IPS-20b (cell line): ENCODE data around the gene NAV1.

Source experiments
- H3K27ac ChIP-seq: one replicate; pipeline ENCODE4 v1.5.1; 2013; ENCODE audit warnings: low read length
- H3K27me3 ChIP-seq: 2 replicates; pipeline ENCODE4 v1.6.1; 2013; ENCODE audit warnings: mild to moderate bottlenecking, low read length, inconsistent platforms; ENCODE audit not compliant: insufficient read depth
- H3K36me3 ChIP-seq: 2 replicates; pipeline ENCODE4 v1.6.1; 2013; ENCODE audit warnings: low read depth, mild to moderate bottlenecking, inconsistent platforms, low read length, moderate library complexity; ENCODE audit not compliant: insufficient read depth
- H3K4me1 ChIP-seq: 2 replicates; pipeline ENCODE4 v1.6.1; 2013; ENCODE audit warnings: mild to moderate bottlenecking, control low read depth, inconsistent platforms, low read length, moderate library complexity; ENCODE audit not compliant: insufficient read depth
- H3K4me3 ChIP-seq: 2 replicates; pipeline ENCODE4 v1.5.1; 2013; ENCODE audit warnings: mild to moderate bottlenecking, low read length, inconsistent platforms
- H3K9ac ChIP-seq: 2 replicates; pipeline ENCODE4 v1.6.1; 2013; ENCODE audit warnings: low read depth, mild to moderate bottlenecking, inconsistent platforms, low read length, moderate library complexity
- H3K9me3 ChIP-seq: 2 replicates; pipeline ENCODE4 v1.6.1; 2013; ENCODE audit warnings: mild to moderate bottlenecking, low read depth, low read length, inconsistent platforms; ENCODE audit not compliant: insufficient read depth

NAV1 gene

DNA sequence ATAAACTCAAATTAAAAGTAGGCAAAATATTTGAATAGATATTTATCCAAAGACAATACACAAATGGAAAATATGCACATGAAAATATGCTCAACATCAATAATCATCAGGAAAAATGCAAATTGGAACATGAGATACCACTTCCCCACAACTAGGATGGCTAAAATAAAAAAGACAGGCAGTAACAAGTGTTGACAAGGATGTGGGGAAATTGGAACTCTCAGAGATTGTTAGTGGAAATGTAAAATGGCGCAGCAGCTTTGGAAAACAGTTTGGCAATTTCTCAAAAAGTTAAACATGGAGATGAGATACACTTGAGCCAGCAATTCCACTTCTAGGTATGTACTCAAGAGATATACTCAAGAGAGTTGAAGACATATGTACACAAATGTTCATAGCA is 48.8 kb downstream of the NAV1 start:
- Histone ChIP-seq H3K36me3 (no peaks in the 10 kb centered on the region), H3K27me3 (no peaks in the 10 kb centered on the region; the same call in 1 of the 2 replicates), H3K9ac (no peak overlapping the region), H3K27ac (no peak overlapping the region), H3K4me1 (peaks cover 23% of the 10 kb centered on the region), H3K9me3 (no peaks in the 10 kb centered on the region), H3K4me3 (no peak overlapping the region)
